ENCODE results near the gene EMILIN2.

- TF ChIP-seq POLR2A (IDR thresholded peaks at IDR 0.05; ENCODE audit: low read length) (no peak), GATA1 (IDR thresholded peaks at IDR 0.05; ENCODE audit: low read depth, low read length) (no peak)
These were observed 67.5 kb downstream of the EMILIN2 start for GRCh38 chr18:2914185-2914880.
